ENCODE measurements around the gene DDX49.
"Not testable (repeated sequence)": the region's sequence is repeated elsewhere in the genome, so short reads cannot be mapped to it uniquely, and the experiment has no call there.

DDX49 gene

DNA sequence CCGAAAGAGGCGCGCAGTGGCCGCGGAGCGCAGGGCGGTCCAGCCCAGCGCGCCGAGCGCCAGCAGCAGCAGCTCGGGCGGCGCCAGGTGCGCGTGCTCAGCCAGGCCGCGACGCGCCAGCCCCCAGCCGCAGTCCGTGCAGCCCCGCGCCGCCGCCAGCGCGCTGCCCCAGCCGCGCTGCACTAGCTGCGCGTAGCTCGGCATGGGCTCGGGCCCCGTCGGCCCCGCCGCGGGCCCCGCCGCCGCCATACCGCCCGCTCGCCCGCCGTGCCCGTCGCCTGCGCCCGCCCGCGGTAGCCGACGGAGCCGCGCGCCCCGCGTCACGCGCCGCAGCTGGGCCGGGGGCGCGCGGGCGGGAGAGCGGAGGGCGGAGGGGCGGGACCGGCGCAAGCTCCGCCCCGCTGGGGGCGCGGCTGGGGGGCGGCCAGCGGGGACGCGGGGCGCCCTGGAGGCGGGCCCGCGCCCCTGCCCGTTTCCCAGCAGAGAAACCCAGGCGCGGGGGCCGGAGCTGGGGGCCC lies 23.6 kb upstream of the DDX49 start, which contains the start of gene CERS1:
CERS1 (minus strand) TSS at position 335 of the 518 bp plus-strand sequence; CDS start at position 249, 86 bp downstream.
- DNase-seq (ENCODE audit: low read depth in 2 of 2) = no peak

DNA sequence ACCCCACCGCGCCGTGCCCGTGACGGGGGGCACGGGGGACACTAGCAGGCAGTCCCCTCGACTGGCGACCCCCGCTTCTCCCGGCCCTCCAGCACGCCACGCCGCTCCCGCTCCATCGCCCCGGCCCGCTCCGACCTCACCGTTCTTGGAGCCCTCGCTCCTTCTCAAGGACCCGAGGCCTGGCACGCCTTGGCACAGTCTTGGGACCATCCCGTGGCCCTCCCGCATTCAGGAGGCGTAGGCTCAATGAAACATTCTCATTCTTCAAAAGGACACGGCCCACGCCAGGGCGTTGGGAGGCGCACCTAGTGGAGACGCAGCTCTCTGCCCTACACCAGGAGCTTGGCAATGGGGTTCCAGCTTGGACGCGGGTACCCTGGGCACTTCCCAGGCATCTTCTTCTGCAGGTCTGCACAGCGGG lies 23.1 kb upstream of the DDX49 start:
- no peak for DNase-seq (ENCODE audit: low read depth in 2 of 2)

DNA sequence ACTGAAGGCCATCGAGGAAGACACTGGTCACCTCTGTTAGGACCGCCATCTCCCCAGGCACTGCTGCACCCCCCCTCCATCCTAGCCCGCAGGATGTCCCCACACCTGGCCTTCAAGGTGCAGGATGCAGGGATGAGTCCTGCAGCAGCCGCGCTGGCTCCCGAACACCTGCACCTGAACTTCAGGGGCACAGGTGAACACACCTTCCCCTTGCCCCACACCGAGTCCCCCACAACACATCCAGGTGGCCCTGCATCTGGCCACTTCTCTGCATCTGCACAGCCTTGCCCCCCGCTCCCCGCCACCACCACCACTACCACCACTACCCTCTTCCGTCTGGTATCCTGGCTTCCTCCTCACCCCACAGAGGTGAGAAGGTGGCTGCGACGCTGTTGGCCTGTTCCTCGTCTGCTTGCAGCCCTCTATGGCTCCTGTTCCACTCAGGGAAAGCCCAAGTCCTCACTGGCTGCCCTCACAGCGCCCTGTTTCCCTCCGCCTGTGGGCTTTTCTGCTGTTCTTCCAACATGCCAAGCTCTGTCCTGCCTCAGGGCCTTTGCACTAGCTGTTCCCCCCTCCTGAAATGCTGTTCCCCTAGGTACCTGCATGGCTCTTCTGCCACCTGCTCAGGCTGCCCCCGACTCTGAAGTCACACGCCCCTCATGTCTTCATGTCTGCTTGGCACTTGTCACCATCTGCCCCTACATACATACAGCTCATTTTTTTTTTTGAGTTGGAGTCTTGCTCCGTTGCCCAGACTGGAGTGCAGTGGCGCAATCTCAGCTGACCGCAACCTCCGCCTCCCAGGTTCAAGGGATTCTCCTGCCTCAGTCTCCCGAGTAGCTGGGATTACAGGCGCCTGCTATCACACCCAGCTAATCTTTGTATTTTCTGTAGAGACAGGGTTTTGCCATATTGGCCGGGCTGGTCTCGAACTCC lies 22.2 kb upstream of the DDX49 start:
- no peak for DNase-seq (ENCODE audit: low read depth in 2 of 2)

DNA sequence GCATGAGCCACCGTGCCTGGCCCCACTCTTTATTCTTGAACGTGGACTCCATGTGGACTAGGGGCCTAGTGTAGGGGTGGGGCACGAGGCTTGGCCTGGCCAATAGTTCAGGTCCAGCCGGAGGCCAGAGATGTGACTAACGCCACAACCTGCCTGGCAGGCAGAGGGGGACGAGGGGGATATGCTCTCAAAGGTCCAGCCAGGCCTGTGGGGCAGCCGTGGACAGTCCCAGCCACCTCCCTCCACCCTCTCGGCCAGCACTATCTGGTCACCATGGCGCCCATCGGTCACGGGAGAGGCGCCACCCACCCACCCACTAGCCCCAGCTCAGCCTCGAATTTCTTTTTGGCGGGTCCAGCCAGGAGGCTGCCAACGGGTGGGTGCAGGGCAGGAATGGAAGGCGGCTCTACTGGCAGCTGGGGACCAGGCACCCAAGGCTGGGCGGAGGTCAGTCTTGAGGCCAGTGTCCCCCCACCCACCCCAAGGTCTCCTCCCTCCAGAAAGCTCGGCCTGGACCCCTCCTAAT lies 21.4 kb upstream of the DDX49 start:
- no peak for DNase-seq (ENCODE audit: low read depth in 2 of 2)

DNA sequence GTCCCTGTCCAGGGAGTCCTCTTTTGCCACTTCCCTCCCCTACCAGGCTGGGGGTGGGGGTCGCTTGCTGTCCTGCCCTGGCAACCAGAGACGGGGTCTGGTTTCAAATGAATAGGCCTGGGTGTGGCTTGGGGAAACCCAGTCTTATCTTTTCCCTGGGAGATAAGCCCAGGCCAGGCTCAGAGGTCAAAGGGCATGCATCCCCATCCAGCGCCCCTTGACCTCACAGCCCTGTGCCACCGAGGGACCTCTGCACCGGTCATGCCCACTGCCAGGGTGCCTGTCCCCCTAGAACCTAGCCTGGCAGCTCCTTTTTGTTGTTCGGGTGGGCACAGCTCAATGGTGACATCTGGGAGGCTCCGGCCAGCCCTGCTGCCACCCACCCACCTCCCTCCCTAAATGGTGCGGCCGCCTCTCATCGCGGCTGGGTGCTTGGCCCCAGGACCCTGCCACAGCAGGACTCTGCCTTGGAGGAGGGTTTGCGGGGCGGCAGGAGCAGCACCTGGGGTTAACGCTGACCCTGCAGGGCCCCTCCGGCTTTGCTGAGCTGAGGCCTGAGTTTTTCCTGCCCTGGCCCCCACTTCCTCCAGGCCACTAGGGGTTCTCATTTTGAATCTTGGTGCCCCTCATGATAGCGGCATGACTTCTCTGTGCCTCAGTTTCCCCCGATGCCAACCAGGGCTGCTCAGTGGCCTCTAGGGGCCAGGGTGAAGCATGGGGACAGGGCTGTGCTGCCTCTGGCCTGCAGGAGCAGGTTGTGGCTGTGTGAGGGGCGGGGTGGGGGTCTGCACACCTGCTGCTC lies 20.7 kb upstream of the DDX49 start:
- no peak for DNase-seq (ENCODE audit: low read depth in 2 of 2)

DNA sequence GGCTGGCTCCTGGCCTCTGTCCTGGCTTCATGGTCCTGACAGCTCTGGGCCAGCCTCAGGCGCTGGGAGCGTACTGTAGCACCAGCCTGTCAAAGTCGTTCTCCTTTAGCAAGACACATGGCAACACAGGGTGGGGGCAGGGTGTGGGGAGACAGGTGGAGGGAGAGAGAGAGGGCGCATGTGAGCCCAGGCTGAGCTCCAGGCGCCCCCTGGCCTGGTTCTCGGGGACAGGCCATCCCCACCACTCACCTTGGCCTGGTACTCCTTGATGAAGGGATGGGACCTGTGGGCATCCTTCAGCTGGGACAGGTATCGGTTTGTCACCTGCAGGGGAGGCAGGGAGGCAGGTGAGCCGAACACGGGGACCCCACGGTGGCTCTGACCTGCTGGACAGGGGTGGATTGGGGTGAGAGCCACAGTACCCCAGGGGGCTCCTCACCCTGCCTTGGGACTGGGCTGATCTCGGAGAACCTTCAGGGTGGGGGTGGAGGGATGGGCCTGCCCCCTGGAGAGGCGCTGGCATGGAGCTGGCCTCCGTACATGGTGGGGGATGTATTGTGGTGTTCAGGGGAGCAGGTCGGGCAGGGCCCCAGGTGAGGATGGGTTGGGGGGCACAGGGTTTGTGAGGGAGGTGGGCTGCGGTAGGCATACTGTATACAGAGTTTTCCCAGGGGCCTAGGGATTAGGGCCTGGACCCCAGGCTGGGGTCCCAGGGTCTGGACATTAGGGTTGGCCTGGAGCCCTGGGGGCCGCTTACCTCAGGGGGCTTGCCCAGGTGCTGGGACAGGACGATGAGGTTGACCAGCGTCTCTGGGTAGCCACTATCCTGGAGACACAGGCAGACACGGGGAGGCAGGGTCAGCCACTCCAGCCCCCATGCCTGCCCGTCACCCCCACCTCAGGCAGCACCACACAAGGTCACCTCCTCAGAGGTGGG lies 19.6 kb upstream of the DDX49 start:
- no peak for DNase-seq (ENCODE audit: low read depth in 2 of 2)

DNA sequence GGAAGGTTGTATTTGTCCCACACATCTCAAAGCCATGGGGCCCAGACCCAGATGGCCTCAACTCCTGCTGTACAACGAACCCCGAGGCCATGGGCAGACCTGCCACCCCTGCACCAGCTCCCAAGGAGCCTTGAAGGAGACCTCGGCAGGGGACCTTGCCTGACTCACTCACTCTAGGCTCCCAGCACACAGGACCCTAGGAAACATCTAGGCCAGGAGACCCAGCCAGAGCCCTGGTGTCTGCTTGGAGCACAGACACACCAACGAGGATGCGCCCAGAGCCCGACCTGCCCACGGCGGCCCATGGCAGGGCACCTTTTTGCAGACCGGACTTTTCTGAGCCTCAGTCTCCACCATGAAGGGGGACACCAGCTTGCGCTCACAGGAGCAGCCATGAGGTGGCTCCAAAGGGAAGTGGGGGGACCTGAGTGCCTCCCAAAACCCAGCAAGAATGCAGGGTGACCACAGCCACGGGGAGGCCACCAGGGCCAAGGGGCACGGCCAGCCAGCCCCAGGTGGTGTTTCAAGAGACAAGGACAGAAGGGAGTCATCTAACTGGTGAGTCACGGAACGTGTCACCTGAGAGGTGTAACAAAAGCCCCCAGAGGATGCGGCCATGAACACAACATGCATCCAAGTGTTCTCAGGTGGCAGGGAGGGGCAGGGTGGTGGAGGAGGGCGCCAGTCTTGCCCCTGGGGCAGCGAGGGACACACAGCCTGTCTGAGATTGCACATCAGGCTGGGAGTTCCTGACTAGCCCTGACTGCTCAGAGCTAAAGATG lies 18.6 kb upstream of the DDX49 start:
- DNase-seq (ENCODE audit: low read depth in 2 of 2) = no peak

DNA sequence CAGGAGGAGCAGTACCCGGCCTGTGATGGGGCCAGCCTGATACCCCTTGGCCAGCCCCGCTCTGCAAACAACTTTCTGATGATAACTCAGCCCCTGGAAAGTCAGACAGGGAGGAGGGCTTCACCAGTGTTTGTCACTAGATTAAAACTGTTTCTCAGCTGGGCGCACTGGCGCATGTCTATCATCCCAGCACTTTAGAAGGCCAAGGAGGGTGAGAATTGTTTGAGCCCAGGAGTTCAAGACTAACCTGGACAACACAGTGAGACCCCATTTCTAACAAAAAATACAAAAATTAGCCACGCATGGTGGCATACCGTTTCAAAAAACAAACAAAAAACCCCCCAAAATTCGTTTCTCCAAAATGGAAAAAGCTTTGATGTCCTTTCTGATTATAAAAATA lies 18.0 kb upstream of the DDX49 start:
- no peak for DNase-seq (ENCODE audit: low read depth in 2 of 2)

DNA sequence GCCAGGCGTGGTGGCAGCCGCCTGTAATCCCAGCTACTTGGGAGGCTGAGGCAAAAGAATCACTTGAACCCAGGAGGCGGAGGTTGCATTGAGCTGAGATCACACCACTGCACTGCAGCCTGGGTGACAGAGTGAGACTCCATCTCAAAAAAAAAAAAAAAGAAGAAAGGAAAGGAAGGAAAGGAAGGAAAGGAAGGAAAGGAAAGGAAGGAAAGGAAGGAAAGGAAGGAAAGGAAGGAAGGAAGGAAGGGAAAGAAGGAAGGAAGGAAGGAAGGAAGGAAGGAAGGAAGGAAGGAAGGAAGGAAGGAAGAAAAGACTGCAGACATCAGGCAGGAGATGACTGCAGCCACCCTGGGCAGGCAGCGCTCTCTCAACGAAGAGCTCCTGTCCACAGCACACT lies 17.0 kb upstream of the DDX49 start:
- not testable (repeated sequence) for DNase-seq (ENCODE audit: low read depth in 2 of 2)

DNA sequence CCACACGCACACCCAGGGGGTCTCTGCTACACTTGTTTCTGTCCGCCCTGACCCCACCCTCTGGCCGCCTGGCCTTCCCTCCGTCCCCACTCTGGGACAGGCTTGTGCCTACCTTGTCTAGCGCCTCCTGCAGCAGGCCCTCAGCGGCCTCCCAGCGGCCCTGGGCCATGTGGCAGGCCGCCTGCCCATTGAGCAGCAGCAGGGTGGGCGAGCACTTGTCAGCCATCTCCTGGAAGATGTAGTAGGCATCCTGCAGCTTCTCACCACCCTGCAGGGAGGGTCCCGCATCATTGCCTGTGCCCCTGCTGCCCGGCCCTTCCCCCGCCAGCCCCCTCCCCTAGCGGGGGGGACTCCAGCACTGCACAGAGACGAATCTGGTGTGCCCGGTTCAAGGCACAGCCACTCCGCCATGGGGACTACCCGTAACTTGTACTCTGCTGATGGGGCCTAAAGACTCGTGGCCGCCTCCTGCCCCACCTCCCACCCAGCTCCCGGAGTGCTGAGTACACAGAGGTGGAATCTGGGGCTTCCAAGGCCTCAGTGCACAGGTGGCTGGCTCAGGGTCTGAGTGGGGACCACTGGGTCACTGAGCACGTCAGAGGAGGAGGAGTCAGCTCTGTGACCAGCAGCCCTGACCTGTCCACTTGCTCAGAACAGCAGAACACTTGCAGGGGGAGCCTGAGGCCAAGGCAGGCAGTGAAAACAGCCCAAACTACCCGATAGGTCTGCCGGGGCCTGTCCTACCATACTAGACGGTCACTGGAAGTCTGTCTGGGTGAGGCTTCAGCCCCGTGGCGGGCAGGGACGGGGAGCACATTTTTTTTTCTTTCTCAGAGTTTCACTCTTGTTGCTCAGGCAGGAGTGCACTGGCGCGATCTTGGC lies 16.1 kb upstream of the DDX49 start:
- DNase-seq (ENCODE audit: low read depth in 2 of 2) = no peak

DNA sequence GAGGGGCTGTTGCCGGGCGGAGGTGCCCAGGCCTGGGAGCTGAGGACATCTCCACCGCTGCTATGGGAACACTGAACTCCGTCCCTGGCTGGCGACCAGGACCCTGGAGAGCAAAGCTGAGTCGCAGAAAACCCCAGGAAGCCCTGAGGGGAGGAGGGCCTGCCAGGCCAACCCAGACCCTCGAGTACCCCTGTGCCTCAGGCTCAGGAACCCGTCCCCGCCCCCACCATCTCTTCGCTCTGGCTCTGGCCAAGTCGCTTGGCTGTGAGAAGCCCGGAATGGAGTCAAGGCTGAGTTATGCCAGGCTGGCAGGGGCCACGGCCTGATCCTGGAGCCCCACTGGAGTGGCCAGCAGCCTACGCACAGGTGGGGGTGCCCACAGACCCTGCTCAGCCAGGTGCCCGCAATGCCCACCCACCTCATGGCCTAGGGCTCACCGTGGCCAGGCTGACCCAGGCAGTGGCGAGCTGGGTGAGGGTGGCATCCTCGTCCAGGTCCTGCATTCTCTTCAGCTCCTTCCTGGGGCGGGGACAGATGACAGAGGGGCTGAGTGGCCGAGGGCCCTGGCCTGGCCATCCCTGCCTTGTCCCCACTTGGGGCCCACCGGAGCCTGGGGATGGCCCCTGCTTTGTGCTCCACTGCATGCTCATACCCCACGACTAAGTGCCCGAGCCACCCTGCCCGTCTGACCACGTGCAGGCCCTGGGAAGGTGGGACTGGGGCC lies 15.0 kb upstream of the DDX49 start:
- no peak for DNase-seq (ENCODE audit: low read depth in 2 of 2)

DNA sequence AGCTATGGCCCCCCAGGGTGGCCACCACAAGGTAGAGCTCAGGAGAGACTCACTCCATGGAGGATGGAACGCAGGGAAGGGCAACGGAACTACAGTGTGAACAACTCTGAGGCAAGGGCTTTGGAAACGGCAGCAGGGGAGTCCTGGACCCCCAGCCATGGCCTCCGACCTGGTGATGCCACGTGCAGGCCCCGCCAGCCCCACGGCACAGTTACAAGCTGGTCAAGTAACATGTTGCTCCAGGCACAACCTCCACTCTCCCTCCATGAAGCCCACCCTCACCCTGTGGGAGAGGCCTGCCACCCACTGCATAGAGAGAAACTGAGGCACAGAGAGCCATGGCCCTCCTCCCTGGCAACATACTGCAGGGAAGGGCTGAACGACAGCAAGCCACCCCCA lies 14.5 kb upstream of the DDX49 start:
- no peak for DNase-seq (ENCODE audit: low read depth in 2 of 2)

DNA sequence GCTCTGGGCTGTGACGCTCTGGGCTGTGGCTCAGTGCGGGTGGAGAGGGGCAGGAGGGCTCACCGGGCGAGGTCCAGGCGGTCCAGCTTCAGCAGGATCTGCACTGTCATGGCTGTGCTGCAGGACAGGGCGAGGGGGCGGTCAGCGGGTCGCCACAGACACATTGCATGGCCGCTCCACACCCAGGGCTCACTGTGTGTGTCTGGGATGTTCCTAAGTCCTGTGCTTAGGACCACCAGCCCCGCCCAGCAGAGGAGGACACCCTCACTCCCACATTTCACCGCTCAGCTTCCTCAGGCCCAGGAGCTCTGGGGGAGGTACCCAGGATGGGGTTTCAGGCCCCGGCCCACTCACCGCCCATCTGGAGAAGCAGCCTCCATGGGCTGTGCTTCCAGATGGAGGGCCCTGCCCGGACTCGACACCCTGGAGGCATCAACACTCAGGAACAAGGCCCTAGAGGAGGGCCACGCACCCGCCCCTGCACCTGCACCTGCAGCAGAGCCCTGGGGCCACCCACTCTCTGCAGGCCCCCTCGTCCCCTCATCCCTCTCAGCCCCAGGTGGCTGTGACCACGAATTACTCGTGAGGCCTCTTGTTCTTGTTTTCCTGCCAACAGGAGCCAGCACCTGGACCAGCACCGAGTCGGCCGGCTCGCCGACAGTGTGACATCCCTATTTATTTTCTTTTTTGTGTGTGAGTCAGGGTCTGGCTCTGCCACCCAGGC lies 13.8 kb upstream of the DDX49 start:
- no peak for DNase-seq (ENCODE audit: low read depth in 2 of 2)

DNA sequence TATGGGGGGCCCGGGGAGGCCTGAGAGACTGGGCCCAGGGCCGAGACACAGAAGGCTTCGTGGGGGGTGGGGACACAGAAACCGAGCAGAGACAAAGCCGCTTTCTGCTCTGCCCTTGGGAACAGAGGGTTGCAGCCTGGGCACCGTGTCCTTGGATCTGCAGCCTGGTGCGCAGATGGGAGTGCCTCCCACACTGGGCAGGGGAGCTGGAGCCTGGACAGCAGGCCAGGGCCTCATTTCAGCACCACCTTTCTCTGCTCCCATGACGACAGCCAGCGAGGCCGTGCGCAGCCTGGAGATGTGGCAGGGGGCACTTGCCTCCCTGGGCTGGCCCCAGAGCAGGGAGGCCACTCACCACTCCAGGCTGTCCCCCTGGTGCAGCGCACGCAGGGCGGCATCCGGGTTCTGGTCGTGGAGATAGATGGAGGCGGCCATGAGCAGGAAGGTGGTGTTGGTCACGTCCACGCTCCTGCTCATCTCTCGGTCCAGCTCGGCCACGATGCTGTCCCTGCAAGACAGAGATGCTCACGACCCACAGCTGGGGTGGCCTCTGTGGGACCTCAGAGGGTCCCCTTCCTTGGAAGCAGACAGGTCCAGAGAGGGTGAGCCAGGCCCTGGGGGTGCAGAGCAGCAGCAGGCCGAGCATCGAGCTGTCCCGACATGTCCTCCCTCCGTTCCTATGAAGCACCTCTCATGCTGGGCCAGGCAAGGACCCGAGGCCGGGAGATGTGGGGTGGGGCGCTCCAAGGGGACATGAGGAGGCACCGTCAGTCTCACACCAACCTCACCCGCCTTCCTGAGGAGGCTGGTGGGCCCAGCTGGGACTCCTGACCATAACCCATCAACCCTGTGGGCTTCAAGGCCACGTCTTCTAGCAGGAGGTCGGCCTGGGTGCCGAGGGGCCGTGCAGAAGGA lies 12.7 kb upstream of the DDX49 start:
- DNase-seq (ENCODE audit: low read depth in 2 of 2) = no peak

DNA sequence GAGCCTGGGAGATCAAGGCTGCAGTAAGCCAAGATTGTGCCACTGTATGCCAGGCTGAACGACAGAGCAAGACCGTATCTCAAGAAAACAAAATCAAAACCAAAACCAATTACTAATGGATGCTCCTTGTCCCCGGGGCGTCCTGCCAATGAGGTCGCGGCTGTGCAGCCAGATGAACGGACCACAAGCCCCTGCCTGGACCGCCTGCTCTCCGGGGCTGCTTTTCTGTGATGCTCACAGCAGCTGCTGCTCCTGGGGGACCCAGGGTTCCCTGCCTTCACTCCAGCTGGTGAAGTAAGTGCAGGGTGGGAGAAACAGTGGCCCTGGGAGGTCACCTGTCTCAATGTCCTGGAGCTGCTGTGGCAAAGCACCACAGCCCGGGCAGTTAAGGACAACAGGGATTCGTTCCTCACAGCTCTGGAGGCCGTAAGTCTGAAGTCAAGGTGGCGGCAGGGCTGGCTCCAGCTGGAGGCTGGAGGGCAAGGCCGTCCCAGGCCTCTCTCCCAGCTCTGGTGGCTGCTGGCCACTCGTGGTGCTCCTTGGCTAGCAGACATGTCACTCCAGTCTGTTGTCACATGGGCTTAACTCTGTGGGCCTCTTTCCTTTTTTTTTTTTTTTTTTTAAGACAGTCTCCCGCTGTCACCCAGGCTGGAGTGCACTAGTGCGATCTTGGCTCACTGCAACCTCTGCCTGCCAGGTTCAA lies 10.4 kb upstream of the DDX49 start:
- no peak for DNase-seq (ENCODE audit: low read depth in 2 of 2)

DNA sequence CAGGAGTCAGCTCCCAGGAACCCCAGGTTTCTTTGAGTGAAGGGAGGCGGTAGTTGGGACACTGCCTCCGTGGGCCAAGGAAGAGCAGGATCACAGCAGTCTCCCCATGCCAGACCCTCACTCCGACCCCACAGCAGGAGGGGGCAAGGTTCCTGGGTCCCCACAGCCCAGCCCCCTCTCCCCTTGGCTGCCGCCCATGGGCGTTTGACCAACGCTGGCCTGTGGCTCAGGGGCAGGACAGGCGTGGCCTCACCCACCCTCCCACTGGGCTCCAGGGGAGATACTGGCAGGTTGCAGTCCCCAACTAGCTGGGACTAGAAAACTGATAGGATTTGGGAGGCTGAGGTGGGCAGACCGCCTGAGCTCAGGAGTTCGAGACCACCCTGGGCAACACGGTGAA lies 9.5 kb upstream of the DDX49 start:
- no peak for DNase-seq (ENCODE audit: low read depth in 2 of 2)

Data from stimulated activated CD8-positive, alpha-beta memory T cell treated with anti-CD3 and anti-CD28 coated beads, Interleukin-15, amount 100 ng/mL, for 4 hours (primary cell).